ENCODE results near the gene SORCS3. TPM values are rescaled to one million over a fixed set of nuclear protein-coding genes. Genes with fewer than 3 reads are reported as not detected.

The SORCS3 gene
- total and polyA plus RNA-seq, 10 of the 15 experiments (the other 5 are each of a cell fraction or from before 2014, with no cell fraction given), result 0.01 to 0.04 (median 0.02) TPM; not detected in 7

DNA sequence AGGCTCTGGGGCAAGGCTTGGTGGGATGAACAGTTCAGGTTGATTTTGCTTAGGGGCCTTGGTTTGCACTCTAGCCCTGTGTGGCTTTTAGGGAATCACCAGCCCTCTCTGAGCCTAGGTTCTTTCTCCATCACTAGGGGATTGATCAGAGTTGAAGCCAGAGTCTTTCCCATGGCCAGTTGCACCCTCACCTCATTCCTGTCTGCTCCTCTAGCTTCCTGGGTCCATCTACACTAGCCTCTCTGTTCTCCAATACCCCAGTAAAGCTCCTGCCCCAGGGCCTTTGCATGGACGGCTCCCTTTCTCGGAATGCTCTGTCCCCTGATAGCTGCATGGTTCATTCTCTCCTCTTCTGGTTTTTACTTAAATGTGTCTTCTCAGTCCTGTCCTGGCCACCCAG is 40.4 kb downstream of the SORCS3 start:
- in situ Hi-C loops (cut with MboI) (no loop called here), intact Hi-C loops (cut with micrococcal nuclease; ENCODE audit: unreplicated experiment) (no loop called here)
- Histone ChIP-seq H3K4me1 (ENCODE audit: control insufficient read depth, insufficient read depth, low read length) (no peaks in the 10 kb centered on the region), H3K9me3 (replicated peaks; ENCODE audit: control insufficient read depth, insufficient read depth, low read length) (no peaks in the 10 kb centered on the region), H3K4me3 (no peak overlapping the region), H3K27ac (ENCODE audit: control insufficient read depth, insufficient read depth) (no peak overlapping the region), H3K36me3 (ENCODE audit: control insufficient read depth in 2 of 2, insufficient read depth in 2 of 2, low read length in 1 of 2) (no peaks in the 10 kb centered on the region), H3K27me3 (replicated peaks in 1 of 2; ENCODE audit: control insufficient read depth in 2 of 2, insufficient read depth in 2 of 2, low read length in 1 of 2) (no peaks in the 10 kb centered on the region; a peak in 1 of 4 replicates), H3K79me2 (ENCODE audit: control insufficient read depth, insufficient read depth, low read length) (no peaks in the 10 kb centered on the region), H2AFZ (ENCODE audit: control insufficient read depth, low read depth, low read length) (no peak overlapping the region), H4K20me1 (ENCODE audit: control insufficient read depth, insufficient read depth) (no peaks in the 10 kb centered on the region), H3K9ac (ENCODE audit: control insufficient read depth, insufficient read depth, low read length) (no peak overlapping the region), H3K4me2 (ENCODE audit: control insufficient read depth, insufficient read depth) (no peak overlapping the region)
- BruUV-seq (replicated peaks), result no TSS peak
- DNase-seq (ENCODE audit: low read depth, low spot score) (no peak), FAIRE-seq (no peak), ATAC-seq (no peak)
- no peak for TF ChIP-seq ETV6 (conservative IDR thresholded peaks at IDR 0.05 in 1 of 2, IDR thresholded peaks at IDR 0.05 in 1 of 2; ENCODE audit: borderline replicate concordance in 1 of 2, low read depth in 1 of 2)
- TF ChIP-seq, protein P1, sequence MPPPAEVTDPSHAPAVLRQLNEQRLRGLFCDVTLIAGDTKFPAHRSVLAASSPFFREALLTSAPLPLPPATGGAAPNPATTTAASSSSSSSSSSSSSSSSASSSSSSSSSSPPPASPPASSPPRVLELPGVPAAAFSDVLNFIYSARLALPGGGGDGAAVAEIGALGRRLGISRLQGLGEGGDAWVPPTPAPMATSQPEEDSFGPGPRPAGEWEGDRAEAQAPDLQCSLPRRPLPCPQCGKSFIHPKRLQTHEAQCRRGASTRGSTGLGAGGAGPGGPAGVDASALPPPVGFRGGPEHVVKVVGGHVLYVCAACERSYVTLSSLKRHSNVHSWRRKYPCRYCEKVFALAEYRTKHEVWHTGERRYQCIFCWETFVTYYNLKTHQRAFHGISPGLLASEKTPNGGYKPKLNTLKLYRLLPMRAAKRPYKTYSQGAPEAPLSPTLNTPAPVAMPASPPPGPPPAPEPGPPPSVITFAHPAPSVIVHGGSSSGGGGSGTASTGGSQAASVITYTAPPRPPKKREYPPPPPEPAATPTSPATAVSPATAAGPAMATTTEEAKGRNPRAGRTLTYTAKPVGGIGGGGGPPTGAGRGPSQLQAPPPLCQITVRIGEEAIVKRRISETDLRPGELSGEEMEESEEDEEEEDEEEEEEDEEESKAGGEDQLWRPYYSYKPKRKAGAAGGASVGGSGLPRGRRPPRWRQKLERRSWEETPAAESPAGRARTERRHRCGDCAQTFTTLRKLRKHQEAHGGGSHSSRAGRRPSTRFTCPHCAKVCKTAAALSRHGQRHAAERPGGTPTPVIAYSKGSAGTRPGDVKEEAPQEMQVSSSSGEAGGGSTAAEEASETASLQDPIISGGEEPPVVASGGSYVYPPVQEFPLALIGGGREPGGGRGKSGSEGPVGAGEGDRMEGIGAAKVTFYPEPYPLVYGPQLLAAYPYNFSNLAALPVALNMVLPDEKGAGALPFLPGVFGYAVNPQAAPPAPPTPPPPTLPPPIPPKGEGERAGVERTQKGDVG (CRISPR knock-in tag; IDR thresholded peaks at IDR 0.05), result no peak
- no peak for TF ChIP-seq SMAD5 (IDR thresholded peaks at IDR 0.05; ENCODE audit: low read depth)
- TF ChIP-seq SPI1 (IDR thresholded peaks at IDR 0.05; ENCODE audit: borderline replicate concordance, insufficient read depth, low read depth, low read length), result no peak
- TF ChIP-seq SIN3A (IDR thresholded peaks at IDR 0.05; ENCODE audit: low read depth, low read length), result no peak
- TF ChIP-seq ZNF24 (IDR thresholded peaks at IDR 0.05), result no peak
- TF ChIP-seq RB1 (IDR thresholded peaks at IDR 0.05; ENCODE audit: borderline replicate concordance), result no peak
- TF ChIP-seq NBN (IDR thresholded peaks at IDR 0.05), result no peak
- no peak for TF ChIP-seq CBX3 (IDR thresholded peaks at IDR 0.05; ENCODE audit: borderline replicate concordance, low read depth)
- TF ChIP-seq, protein P2, sequence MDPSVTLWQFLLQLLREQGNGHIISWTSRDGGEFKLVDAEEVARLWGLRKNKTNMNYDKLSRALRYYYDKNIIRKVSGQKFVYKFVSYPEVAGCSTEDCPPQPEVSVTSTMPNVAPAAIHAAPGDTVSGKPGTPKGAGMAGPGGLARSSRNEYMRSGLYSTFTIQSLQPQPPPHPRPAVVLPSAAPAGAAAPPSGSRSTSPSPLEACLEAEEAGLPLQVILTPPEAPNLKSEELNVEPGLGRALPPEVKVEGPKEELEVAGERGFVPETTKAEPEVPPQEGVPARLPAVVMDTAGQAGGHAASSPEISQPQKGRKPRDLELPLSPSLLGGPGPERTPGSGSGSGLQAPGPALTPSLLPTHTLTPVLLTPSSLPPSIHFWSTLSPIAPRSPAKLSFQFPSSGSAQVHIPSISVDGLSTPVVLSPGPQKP (IDR thresholded peaks at IDR 0.05; ENCODE audit: low read depth, low read length), result no peak
- no peak for TF ChIP-seq HDGF (IDR thresholded peaks at IDR 0.05)
- no peak for TF ChIP-seq POLR2A (IDR thresholded peaks at IDR 0.05; ENCODE audit: low read depth, low read length)
- TF ChIP-seq FOXM1 (IDR thresholded peaks at IDR 0.05; ENCODE audit: low read depth, low read length), result no peak
- no peak for TF ChIP-seq RFX5 (IDR thresholded peaks at IDR 0.05; ENCODE audit: low read depth, low read length)
- no peak for TF ChIP-seq POU2F2 (IDR thresholded peaks at IDR 0.05; ENCODE audit: borderline replicate concordance, low read depth, low read length)
- TF ChIP-seq NR2F1 (conservative IDR thresholded peaks at IDR 0.05), result no peak
- no peak for TF ChIP-seq SUZ12 (IDR thresholded peaks at IDR 0.05; ENCODE audit: unreplicated experiment)
- CTCF ChIA-PET, result no interaction called here
- POLR2A ChIA-PET, result no interaction called here
- WGBS (ENCODE audit: insufficient coverage, insufficient replicate concordance, low lambda C conversion rate, missing lambda C conversion rate), result 37% methylated on average over 2 of the region's 2 CpGs
- SMC1A ChIA-PET (ENCODE audit: uncharacterized antibody, unreplicated experiment), result interaction anchor here (1.0 kb wide), 1 partner anchor 11 kb away, joined by 3 read pairs; no protein-coding TSS in a partner anchor
- RAD21 ChIA-PET (ENCODE audit: unreplicated experiment), result no interaction called here

Data from GM12878 (cell line).